HG02973 (cell line): Measurements from ENCODE around the gene ZFP14.

Experiments
- ATAC-seq: cut with Tn5 transposase; IDR thresholded peaks from one replicate; pipeline ENCODE4 v1.9.1; 2021; ENCODE audit warnings: moderate library complexity; ENCODE audit not compliant: unreplicated experiment

Gene ZFP14

DNA sequence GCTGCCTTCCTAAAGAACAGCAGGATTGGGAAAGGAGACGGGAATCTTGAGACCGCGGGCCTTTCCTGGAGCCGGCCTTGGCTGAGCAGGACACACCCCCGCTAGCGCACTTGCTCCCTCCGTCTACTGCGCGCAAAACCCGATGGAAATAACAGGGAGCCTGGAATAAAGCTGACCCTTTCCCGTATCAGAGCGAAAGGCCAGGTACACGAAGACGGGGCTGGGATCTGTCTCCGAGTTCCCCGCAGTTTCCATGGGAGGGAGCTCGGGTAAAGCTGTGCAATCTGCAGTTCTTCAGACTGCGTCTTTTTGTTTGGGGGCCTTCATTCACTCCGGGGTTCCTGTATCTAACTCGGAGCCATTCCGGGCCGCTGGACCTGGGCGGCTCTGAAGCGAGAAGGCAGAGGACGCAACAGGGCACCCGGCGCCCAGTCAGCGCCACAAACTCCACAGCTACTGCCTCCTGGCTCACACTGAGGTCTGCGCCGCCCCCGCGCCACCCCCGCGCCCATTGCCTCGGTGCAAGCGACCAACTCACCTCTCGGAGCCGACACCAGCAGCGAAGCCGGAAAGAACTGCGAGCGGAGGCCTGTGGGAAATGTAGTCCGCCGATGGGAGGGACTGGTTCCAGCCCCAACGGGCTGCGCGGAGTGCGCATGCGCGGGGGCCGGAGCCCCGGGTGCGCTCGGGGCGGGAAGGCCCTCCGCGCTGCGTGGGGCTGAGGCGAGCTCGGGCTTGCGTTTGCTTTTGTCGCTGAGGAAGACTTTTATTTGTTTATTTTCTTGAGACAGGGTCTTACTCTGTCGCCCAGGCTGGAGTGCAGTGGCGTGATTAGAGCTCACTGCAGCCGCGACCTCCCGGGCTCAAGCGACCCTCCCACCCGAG is at the start of gene ZFP14:
Gene ZFP14, minus strand, starts transcription at position 577 of the 885 bp plus-strand sequence. CDS start 11,309 bp downstream, outside the sequence.
- peak; percentile 94 for ATAC-seq

DNA sequence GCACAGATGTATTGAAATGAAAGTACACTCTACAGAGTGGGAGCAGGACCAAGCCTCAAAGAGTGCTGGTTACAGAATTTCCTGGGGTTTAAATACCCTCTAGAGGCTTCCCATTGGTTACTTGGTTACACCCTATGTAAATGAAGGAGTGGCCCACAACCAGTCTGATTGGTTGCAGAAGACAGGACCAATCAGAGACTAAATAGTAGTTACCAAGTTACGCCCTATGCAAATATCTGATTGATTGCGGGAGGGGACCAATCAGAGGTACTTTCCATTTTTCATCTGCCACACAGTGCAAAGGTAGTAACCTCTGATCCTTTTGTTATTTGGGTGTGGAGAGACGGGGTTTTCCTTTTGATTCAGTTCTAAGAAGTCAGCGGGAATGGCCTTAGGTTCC is 44.9 kb upstream of the ZFP14 start:
- ATAC-seq = no peak

- ATAC-seq = no peak
Observed at GRCh38 chr19:36421749-36422481, 42.9 kb upstream of the ZFP14 start.

GRCh38 chr19:36420961-36421748 is 42.2 kb upstream of the ZFP14 start:
- no peak for ATAC-seq

DNA sequence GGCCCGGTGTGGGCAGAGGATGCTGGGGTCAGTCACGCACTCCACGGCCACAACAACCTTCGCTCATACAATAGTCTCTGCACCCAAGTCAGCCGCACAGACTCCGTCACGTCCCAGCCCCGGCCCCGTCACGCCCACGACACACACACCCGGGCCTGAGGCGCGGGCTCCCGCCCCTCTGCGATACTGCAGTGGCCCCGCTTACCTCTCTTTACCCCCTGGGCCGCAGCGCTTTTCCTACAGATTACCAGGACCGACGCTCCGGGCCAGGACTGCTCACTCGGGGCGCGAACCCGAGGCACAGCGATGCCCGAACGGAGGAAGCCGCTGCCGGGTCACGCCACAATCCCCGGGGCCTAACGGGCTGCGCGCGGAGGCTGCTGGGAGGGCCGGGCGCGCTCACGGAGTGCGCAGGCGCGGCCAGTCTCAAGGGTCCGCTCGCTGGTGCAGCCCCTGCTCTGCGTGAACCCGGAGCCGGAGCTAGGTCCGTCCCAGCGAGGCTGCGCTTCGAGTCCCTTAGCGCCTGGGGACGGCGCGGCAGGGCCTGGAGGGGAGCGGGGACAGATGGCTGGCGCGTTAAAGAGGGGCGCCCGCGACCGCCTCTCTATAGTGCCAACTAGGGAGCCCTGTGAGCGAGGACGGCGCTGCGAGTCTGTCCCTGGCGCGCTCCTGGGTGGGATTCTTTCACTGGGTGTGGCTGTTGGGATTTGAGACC is 39.4 kb upstream of the ZFP14 start, which contains the start of gene ZFP82:
Gene ZFP82, minus strand, starts transcription at position 358 of the 715 bp plus-strand sequence. CDS start 8,855 bp downstream, outside the sequence.
- ATAC-seq = peak; percentile 81

GRCh38 chr19:36417752-36418286 is 38.8 kb upstream of the ZFP14 start:
- no peak for ATAC-seq

DNA sequence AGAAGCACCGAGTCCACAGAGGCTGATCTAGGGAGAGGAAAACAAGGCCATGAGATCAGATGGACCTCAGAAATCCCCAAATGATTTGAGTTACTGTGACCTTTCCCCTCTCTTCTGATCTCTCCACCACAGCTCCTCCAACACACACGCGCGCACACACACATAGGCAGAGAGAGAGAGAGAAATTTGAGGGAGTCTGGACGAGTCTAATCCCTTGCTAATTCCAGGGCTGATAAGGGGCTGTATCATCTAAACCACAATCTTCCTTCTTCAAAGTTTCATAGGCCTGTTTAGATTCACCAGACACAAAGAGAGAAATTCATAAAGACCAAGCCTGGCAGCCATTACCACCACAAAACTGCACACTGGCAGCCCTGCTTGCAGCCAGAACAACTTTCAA is 30.8 kb upstream of the ZFP14 start:
- ATAC-seq = no peak

- no peak for ATAC-seq
Observed at GRCh38 chr19:36408101-36408500, 29.1 kb upstream of the ZFP14 start.

DNA sequence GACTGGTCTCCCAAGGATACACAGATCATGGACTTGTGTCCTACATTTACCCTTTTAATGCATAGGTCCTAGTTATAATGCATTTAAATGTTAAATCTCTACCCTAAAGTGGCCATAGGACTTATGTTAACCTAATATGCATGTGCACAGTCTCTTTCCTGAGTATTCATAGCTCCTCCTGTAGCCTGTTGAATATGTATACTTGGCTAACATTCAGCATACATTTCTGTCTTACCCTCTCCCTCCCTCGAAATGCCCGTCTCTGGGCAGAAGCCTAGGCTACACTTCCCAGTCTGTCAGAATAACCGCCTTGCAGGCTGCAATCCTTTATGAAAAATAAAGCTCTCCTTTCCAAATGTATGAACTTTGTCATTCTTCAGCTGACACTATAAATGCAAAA is 25.5 kb upstream of the ZFP14 start:
- no peak for ATAC-seq

- ATAC-seq = no peak
Observed at GRCh38 chr19:36401475-36401874, 22.5 kb upstream of the ZFP14 start.

DNA sequence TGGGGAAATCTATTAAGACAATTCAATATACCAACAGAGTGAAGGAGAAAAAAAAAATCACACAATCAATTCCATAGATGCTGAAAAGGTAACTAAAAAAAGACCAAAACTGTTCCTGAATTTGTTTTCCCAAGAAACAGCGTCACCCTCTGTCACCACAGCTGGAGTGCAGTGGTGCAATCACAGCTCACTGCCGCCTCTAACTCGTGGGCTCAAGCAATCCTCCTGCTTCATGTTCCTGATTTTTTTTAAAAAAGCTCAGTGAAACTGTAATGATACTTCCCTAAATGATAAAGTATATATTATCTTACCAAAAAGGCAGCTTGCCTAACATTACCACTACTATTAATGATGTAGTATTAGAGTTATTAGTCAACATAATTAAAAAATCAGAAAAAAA is 19.6 kb upstream of the ZFP14 start:
- no peak for ATAC-seq

- no peak for ATAC-seq
Observed at GRCh38 chr19:36392916-36393673, 14.1 kb upstream of the ZFP14 start.

DNA sequence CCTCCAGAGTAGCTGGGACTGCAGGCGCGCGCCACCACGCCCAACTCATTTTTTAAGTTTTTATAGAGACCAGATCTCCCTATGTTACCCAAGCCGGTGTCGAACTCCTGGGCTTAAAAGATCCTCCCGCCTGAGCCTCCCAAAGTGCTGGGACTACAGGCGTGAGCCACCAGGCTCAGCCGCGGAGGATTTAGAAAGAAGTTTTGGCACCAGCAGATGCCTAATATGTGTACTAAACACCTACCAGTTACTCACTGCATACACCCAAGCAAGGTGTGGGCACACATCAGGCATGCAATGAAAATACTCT is 464 bp upstream of the ZFP14 start:
- no peak for ATAC-seq

DNA sequence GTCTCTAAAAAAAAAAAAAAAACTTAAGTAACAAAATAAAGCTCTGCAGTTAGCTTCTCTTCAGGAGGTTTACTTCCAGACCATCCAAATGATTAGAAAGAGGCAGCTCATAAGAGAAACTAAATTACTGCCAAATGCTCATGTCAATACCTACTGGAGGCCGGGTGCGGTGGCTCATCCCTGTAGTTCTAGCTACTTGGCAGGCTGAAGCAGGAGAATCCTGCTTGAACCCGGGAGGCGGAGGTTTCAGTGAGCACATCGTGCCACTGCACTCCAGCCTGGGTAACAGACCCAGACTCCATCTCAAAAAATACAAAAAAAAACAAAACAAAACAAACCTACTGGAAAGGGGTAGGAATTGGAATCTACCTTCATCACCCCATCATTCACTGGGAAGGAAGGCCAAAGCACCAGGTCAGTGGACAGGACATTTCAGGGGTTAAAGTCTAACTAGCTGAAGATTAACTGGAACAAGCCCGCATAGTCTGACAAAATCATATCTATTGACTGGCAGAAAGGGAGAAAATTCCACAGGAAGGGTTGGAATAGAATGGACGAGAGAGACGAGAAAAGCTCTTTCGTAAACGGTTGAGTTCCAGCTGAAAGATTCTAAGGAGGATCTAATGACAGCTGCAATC is 1.3 kb downstream of the ZFP14 start:
- ATAC-seq = no peak

DNA sequence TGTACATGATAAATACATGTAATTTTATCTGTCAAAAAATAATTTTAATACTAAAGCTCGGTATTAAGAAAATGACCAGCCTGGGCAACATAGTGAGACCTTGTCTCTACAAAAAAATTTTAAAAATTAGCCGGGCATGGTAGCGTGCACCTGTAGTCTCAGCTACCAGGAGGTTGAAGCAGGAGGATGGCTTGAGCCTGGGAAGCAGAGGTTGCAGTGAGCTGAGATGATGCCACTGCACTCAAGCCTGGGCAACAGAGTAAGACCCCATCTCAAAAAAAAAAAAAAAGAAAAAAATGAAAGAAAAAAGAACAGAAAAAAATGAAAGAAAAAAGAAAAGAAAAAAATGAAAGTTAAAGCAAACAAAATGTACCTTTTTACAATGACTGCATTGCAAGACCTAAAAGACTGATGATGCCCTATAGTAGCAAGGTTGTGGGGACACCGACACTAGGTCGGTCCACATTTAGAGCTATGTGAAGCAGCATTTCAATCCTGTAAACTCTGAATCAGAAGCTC is 5.3 kb downstream of the ZFP14 start:
- ATAC-seq = no peak

GRCh38 chr19:36371886-36372285 is 7.1 kb downstream of the ZFP14 start:
- ATAC-seq = no peak

GRCh38 chr19:36363845-36364244 is 15.2 kb downstream of the ZFP14 start:
- no peak for ATAC-seq

- ATAC-seq = no peak
Observed at GRCh38 chr19:36340786-36341372, 38.1 kb downstream of the ZFP14 start.
